GM18951 (cell line): Measurements from ENCODE around the gene CACNA1C.

ENCODE experiments used
- POLR2A ChIP-seq: IDR thresholded peaks from 4 replicates; pipeline ENCODE4 v1.6.1; 2011; ENCODE audit warnings: mild to moderate bottlenecking; ENCODE audit not compliant: insufficient read length, insufficient read depth; ENCODE audit errors: extremely low read depth
- in situ Hi-C: fragments of 300-500 bp; cut with MboI; formaldehyde crosslinking; loops from one replicate; pipeline ENCODE4 v1.12.0; 2022; ENCODE audit warnings: low sequenced_read_pairs, mixed read lengths, inconsistent platforms; ENCODE audit not compliant: unreplicated experiment

The CACNA1C gene

DNA sequence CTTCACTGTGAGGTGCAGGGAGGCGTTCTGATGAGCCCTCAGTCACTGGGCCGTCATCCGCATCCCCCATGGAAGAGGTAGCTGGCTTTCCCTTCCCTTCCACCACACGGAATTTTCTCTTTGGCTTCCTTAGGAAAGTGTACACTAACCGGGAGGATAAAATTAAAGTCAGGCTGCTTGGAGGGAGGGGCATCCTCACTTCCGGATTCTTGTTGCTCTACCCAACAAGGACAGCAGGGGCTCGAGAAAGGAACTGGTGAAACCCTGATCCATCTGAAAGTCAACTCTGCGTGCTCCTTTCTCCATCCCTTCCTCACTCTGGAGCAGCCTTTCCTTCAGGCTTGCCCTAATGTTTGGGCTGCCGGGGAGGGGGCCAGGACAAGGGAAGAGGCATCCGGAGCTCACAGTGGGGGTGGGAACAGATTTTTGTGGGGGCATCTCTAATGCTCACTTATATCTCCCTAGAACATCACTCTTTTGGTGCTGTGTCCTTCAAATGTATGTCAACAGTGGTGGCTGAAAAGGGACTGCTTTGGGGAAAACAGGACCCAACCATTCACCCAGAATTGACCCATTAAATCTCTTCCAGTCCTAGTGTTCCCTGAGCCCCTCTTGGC lies 640.6 kb downstream of the CACNA1C start:
- in situ Hi-C loops = no loop called here
- TF ChIP-seq POLR2A = no peak

DNA sequence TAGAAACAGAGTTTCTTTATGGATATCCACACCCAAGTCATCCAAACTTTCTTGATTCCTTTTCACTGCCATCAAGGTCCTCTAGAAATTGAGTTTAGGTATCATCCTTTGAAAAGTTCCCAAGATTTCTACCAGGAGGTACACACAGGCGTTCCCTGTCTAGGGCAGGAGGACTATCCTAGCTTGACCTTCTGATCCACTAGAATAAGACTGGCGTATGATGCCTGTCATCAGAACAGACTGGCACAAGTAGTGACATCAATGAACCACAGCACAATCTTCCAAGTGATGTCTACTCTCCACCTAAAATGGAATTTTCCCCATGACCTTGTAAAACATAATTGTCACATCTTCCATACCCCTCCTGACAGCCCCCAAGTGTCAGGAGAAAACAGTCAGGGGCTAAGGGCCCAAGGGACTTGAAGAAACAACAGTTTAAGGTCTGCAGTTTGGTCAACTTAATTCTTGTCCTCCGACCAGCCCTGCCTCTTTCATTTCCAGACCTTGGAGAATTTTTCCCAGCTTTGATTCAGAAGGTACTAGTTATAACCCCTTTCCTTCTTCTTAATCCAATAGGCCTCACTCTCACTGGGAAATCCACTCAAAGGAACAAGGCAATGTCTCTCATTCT lies 641.3 kb downstream of the CACNA1C start:
- in situ Hi-C loops = no loop called here
- no peak for TF ChIP-seq POLR2A

- in situ Hi-C loops = no loop called here
- TF ChIP-seq POLR2A = no peak
Measured at GRCh38 chr12:2696136-2696535, 643.3 kb downstream of the CACNA1C start.

DNA sequence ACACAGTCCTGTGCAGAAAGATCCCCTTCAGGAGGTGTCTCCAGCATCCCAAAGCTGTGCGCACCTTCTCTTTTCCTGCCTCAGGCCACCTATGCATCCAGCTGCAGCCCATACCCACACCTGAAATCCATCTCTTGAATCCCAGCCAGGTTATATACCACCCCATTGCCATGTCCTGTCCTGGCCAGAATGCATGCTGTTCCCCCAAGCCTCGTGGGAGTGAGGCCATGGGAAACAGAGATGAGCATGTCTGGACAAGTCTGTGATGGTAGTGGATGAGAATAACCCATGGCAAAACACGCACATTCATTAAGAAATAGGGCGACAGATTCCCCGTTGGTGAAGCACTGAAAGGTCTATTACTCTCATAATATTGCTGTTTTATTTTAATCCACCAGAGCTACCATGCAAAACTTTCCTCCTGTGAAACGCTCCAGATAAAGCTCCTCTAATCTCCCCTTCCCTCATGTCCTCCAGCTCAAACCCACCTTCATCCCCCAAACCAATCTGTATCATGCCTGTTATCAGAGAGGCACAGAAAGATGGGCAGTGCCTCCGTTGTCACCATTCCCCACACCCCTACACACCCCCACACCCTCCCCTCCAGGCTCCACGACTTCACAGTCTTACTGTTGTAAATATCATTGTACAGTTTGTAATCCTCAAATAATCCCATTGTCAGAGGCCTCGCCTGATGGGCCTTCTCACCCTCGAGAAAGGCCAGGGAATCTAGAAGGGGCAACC lies 644.4 kb downstream of the CACNA1C start:
- in situ Hi-C loops = no loop called here
- no peak for TF ChIP-seq POLR2A

DNA sequence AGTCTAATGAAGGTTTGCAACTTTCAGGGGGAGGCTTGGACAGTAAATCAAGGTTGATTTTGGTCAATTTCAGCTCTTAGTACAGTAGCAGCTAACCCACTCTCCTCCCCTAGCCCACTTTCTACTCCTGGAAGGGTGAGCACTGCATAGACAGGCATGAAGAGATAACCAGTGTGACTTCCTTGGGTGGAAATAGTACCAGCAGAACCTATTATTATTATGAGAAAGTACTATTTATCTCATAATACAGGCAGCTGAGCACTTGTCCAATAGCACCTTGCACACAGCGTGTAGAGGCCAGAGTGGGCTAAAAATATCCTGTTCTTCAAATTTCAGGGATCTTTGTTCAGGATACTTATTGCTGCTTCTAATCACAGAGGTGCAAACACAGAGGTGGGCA lies 645.8 kb downstream of the CACNA1C start:
- TF ChIP-seq POLR2A = no peak
- in situ Hi-C loops = no loop called here

DNA sequence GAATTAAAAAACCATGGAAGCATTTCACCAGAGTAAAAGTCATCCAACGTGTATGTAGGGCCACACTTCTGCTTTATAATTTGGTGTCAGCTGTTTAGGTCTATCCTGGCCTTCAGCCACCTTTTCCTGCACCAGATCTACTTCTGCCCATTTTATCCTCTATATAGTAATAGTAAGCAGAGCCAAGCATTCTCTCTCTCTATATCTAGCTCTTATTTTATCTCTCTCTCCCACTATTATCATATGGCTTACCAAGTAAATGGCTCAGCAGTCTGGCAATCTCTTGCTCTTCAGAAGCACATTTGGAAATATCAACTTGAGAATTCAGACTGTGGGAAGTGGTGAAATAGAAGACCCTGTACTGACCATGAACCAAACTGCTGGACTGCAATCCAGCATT lies 657.9 kb downstream of the CACNA1C start:
- in situ Hi-C loops = no loop called here
- no peak for TF ChIP-seq POLR2A

DNA sequence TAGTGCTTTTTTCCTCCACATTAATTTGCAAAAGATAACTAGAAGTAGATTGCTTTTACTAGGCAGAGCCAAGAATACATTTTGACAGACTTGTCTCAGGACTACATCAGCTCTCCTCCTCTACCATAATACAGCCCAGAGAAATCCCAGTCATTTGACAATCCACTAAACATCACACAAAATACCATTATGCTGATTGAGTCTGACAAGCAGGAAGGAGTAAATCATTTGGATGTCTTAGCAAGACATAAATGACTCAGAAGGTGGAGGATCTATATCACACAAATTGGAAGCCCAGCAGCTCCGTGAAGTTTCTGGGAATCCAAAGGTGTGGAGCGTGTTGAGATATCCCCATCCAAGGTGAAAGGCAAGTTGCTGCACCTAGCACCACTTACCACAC lies 666.6 kb downstream of the CACNA1C start:
- in situ Hi-C loops = no loop called here
- no peak for TF ChIP-seq POLR2A

GRCh38 chr12:2722806-2723205 lies 670.0 kb downstream of the CACNA1C start:
- TF ChIP-seq POLR2A = no peak
- in situ Hi-C loops = no loop called here

DNA sequence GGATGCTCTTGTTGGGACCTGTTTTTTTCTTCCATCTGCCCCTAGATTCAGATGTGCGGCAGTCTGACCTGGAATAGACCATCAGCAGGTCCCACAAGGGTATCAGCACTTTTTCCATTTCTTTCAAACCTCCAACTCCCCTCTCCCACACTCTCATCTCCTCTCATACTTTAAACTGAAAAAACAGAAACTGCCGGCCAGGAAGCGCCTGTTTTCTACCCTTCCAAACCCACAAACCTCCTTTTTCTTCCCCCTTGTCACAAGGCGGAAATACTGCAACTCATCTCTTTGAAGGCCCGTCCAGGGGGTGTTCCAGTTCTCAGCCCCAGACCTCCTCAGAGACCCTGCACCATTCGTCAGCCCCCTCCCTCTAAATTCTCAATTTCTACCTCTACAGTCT lies 679.5 kb downstream of the CACNA1C start:
- TF ChIP-seq POLR2A = no peak
- in situ Hi-C loops = no loop called here

GRCh38 chr12:2733493-2734355 lies 680.9 kb downstream of the CACNA1C start:
- TF ChIP-seq POLR2A = no peak
- in situ Hi-C loops = no loop called here

GRCh38 chr12:2735432-2735831 lies 682.6 kb downstream of the CACNA1C start:
- in situ Hi-C loops = no loop called here
- TF ChIP-seq POLR2A = no peak

DNA sequence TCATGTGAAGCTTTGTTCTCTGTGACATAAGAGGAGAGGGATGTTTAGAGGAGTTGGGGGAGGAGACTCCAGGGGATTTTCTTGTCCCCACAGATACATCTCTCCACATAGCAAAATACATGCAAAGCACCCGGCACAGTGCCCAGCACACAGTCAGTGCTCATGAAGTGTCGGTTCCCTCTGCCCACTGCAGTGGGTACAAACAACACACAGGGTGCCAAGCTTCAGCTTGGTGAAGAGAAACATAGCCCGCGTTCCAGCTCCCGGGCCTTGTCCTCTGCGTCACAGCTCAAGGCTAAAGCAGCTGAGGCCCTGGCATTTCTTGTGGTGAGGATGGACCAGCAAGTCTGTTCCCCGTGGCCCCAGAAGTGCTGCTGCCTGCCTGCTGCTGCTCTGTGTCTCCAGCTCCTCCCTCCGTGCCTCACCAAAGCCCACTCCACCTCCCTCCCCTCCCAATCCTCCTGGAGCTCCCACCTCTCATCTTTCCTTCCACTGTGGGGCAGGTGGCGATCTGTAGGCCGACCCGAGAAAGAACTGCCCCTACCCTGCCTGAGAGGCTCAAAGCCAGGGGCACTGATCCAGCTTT lies 685.0 kb downstream of the CACNA1C start:
- in situ Hi-C loops = no loop called here
- TF ChIP-seq POLR2A = no peak

GRCh38 chr12:2739069-2739468 lies 686.3 kb downstream of the CACNA1C start:
- in situ Hi-C loops = no loop called here
- TF ChIP-seq POLR2A = no peak
